GM12878 (cell line): ENCODE results near the gene VPS45. TPM values are rescaled to one million over a fixed set of nuclear protein-coding genes. Genes with fewer than 3 reads are reported as not detected.

ENCODE experiments used
- CEBPB ChIP-seq, 2 experiments: fragments of 150-350 bp in 1 of 2; IDR thresholded peaks; 2 replicates each; pipeline ENCODE4 v1.6.1; 2012 to 2014; ENCODE audit warnings: low read depth in 2 of 2, low read length in 2 of 2, borderline replicate concordance in 1 of 2, inconsistent platforms in 1 of 2
- SMC3 ChIP-seq: IDR thresholded peaks from 2 replicates; pipeline ENCODE4 v1.6.1; 2011; ENCODE audit warnings: low read length, improper control_type of control experiment, borderline replicate concordance
- USF2 ChIP-seq: IDR thresholded peaks from 2 replicates; pipeline ENCODE4 v1.6.1; 2011; ENCODE audit warnings: low read depth, low read length, improper control_type of control experiment, borderline replicate concordance
- ZNF217 ChIP-seq: fragments of 450-650 bp; IDR thresholded peaks from 2 replicates; pipeline ENCODE4 v1.6.1; 2017; ENCODE audit warnings: antibody characterized with exemption, mild to moderate bottlenecking
- ZNF592 ChIP-seq: fragments of 450-650 bp; IDR thresholded peaks from 2 replicates; pipeline ENCODE4 v1.6.1; 2017; ENCODE audit warnings: mild to moderate bottlenecking, moderate library complexity
- polyA plus RNA-seq, 11 experiments: library from polyadenylated mRNA; depleted of rRNA in 4 of 11; unstranded in 6 of 11; stranded (reverse) in 5 of 11; fragments of >200 nt; fragmentation: Nextera tagmentation in 4 of 11; fragmentation: Illumina TruSeq in 1 of 11; extraction: Ambion mirVana in 4 of 11; extraction: Trizol in 1 of 11; gene quantifications; 1 replicate in 1 of 11; 2 replicates in 10 of 11; pipeline versions ENCODE4 v1.2.1 to v1.2.3, GENCODE V29; 2011 to 2016; ENCODE audit warnings: inconsistent platforms in 2 of 11, missing spikeins in 2 of 11, low read depth in 1 of 11
- total RNA-seq, 4 experiments: library from RNA; depleted of rRNA in 3 of 4; stranded (reverse); fragments of >200 nt in 3 of 4; fragmentation: Illumina TruSeq in 1 of 4; extraction: Trizol in 1 of 4; gene quantifications; 2 replicates each; pipeline versions ENCODE4 v1.2.1 to v1.2.3, GENCODE V29; 2013 to 2021
- TF ChIP-seq, protein P1 (sequence below): fragments of 450-650 bp; formaldehyde crosslinking; IDR thresholded peaks from 2 replicates; pipeline ENCODE4 v1.5.0; 2022; ENCODE audit warnings: mild to moderate bottlenecking, missing genetic modification characterization

VPS45 gene
- total and polyA plus RNA-seq, 10 of the 15 experiments (the other 5 are each of a cell fraction or from before 2014, with no cell fraction given) = 24.4 to 48.7 (median 34.5) TPM

GRCh38 chr1:150151291-150152181 lies 84.0 kb downstream of the VPS45 start (continued):
- no peak for TF ChIP-seq CEBPB (IDR thresholded peaks at IDR 0.05; ENCODE audit: borderline replicate concordance in 1 of 2, low read depth in 2 of 2, low read length in 2 of 2)
- TF ChIP-seq ZNF217 = no peak
- no peak for TF ChIP-seq SMC3
- TF ChIP-seq USF2 = no peak
- TF ChIP-seq ZNF592 = no peak
- TF ChIP-seq, protein P1, sequence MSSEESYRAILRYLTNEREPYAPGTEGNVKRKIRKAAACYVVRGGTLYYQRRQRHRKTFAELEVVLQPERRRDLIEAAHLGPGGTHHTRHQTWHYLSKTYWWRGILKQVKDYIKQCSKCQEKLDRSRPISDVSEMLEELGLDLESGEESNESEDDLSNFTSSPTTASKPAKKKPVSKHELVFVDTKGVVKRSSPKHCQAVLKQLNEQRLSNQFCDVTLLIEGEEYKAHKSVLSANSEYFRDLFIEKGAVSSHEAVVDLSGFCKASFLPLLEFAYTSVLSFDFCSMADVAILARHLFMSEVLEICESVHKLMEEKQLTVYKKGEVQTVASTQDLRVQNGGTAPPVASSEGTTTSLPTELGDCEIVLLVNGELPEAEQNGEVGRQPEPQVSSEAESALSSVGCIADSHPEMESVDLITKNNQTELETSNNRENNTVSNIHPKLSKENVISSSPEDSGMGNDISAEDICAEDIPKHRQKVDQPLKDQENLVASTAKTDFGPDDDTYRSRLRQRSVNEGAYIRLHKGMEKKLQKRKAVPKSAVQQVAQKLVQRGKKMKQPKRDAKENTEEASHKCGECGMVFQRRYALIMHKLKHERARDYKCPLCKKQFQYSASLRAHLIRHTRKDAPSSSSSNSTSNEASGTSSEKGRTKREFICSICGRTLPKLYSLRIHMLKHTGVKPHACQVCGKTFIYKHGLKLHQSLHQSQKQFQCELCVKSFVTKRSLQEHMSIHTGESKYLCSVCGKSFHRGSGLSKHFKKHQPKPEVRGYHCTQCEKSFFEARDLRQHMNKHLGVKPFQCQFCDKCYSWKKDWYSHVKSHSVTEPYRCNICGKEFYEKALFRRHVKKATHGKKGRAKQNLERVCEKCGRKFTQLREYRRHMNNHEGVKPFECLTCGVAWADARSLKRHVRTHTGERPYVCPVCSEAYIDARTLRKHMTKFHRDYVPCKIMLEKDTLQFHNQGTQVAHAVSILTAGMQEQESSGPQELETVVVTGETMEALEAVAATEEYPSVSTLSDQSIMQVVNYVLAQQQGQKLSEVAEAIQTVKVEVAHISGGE (CRISPR knock-in tag) = no peak
